RWPE2 (cell line): ENCODE data around the gene CRACDL.
A peak's percentile ranks its signal among the peaks of the same experiment; 100 is the strongest.

ENCODE experiments used
- ATAC-seq: fragments of 200-7000 bp; cut with Tn5 transposase; 3 replicates; pipeline ENCODE4 v1.9.1; 2021; ENCODE audit warnings: low read depth
- DNase-seq: peaks from one replicate; pipeline ENCODE4 v3.0.0-alpha.2; 2020; ENCODE audit warnings: low spot score
- H3K27ac ChIP-seq: fragments of 450-650 bp; 2 replicates; pipeline ENCODE4 v1.5.1; 2017; ENCODE audit warnings: mild to moderate bottlenecking; ENCODE audit not compliant: poor library complexity, severe bottlenecking
- H3K27me3 ChIP-seq: fragments of 250-450 bp; sonication (Bioruptor Pico); 2 replicates; pipeline ENCODE4 v1.5.1; 2021; ENCODE audit warnings: mild to moderate bottlenecking, moderate library complexity; ENCODE audit not compliant: insufficient read depth, poor library complexity, severe bottlenecking
- H3K36me3 ChIP-seq: fragments of 250-450 bp; sonication (Bioruptor Pico); 2 replicates; pipeline ENCODE4 v1.5.1; 2020; ENCODE audit warnings: low read depth, mild to moderate bottlenecking, moderate library complexity
- H3K4me1 ChIP-seq: fragments of 250-450 bp; sonication (Bioruptor Pico); 2 replicates; pipeline ENCODE4 v1.5.1; 2021; ENCODE audit warnings: mild to moderate bottlenecking, moderate library complexity; ENCODE audit not compliant: insufficient read depth, poor library complexity, severe bottlenecking
- H3K4me3 ChIP-seq: fragments of 250-450 bp; sonication (Bioruptor Pico); 2 replicates; pipeline ENCODE4 v1.5.1; 2021; ENCODE audit warnings: mild to moderate bottlenecking, moderate library complexity; ENCODE audit not compliant: severe bottlenecking
- H3K9me3 ChIP-seq: fragments of 250-450 bp; sonication (Bioruptor Pico); 2 replicates; pipeline ENCODE4 v1.5.1; 2021; ENCODE audit warnings: mild to moderate bottlenecking, moderate library complexity; ENCODE audit not compliant: severe bottlenecking
- TF ChIP-seq, protein P1 (sequence below): fragments of 450-650 bp; IDR thresholded peaks from one replicate; pipeline ENCODE4 v1.5.1; 2017; ENCODE audit warnings: mild to moderate bottlenecking, moderate library complexity; ENCODE audit not compliant: poor library complexity, severe bottlenecking

CRACDL gene

DNA sequence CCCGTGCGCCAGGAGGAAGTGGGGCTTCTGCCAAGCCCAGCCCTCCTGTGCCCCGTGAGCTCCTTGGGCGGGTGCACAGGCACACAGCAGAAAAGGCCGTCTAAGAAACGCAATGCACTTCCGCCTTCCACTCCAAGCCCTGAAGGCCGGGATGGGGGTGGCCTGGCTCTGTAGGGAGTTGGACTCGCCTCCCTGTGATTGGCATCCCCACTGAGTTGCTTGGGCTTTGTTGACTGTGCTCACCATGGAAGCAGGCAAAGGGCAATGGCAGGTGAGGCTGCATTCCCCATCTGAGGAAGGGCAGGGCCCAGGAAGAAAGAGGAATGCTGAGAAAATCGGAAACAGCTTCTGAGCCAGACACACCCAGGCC, 66.8 kb downstream of the CRACDL start:
- Histone ChIP-seq H3K36me3 (no peaks in the 10 kb centered on the region), H3K9me3 (no peaks in the 10 kb centered on the region), H3K27me3 (no peaks in the 10 kb centered on the region), H3K4me1 (peaks cover 50% of the 10 kb centered on the region), H3K4me3 (peak overlapping the region; percentile 16), H3K27ac (peak overlapping the region; percentile 85)
- DNase-seq (peak; percentile 81), ATAC-seq (peak; percentile 80)
- TF ChIP-seq, protein P1, sequence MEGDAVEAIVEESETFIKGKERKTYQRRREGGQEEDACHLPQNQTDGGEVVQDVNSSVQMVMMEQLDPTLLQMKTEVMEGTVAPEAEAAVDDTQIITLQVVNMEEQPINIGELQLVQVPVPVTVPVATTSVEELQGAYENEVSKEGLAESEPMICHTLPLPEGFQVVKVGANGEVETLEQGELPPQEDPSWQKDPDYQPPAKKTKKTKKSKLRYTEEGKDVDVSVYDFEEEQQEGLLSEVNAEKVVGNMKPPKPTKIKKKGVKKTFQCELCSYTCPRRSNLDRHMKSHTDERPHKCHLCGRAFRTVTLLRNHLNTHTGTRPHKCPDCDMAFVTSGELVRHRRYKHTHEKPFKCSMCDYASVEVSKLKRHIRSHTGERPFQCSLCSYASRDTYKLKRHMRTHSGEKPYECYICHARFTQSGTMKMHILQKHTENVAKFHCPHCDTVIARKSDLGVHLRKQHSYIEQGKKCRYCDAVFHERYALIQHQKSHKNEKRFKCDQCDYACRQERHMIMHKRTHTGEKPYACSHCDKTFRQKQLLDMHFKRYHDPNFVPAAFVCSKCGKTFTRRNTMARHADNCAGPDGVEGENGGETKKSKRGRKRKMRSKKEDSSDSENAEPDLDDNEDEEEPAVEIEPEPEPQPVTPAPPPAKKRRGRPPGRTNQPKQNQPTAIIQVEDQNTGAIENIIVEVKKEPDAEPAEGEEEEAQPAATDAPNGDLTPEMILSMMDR: no peak

DNA sequence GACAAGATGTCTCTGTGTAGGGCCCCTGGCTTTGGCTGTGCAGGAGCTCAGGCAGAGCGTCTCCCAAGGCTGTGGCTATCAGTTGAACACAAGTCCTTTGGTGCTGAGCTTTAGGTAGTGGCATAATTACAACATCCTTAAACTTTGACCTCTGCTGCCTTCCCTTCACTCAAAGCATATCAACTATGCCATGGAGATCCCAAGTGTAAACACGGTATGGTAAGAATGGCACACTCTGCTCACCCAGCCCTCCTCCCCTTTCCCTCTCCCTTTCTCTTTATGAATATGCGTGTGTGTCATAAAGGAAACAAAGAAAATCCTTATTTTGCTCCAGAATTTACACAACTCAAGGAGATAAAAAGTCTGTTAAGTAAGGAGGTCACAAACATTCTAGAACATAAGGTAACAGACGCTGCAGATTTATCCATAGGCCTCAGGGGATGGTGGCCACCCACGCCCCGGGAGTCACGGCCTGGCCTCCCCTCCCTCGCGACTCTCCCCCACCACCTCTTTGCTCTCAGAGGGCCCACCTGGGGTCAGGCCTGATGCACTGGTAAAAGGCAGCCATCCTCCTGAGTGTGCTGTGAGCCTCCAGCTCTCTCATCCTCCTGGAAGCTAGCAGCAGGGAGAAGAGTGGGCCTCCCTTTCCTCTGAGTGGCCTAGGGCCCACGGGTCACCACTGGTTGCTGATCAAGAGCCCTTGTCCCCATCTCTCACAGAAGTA, 67.3 kb downstream of the CRACDL start:
- no peak for ATAC-seq

DNA sequence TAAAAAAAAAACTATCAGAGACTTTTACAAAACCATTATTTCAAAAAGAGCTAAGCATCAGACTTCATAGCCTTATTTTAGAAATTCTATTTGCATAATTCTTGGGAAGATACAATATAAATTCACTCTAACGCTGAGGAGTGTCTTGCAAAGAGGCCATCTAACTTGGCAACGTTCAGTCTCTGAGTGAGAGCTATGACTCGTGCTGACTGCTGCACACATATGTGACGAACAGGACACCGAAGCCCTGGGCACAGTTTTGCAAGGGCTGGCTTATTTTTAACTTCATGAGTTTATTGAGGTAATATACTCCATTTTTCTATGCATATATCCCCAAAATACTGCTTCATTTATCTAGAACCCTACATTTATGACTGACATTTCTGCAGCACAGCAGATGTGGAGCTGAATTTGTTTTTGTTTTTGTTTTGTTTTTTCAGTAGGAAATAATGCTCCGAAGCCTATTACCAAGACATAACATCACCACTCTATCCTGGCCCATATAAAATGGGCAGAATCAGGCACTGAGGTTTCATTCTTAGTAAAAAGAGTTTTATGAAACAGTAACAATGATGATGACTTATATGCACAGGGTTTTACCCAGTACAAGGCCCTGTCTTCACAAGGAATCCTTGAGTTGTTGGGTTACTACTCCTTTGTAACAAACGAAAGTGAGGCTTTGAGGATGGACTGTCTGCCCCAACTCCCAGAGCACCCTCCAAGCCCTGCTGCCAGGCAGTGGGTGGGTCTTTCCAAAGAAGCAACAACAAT, 68.3 kb downstream of the CRACDL start:
- Histone ChIP-seq H3K9me3 (peaks cover 1% of the 10 kb centered on the region), H3K27ac (peak overlapping the region; percentile 85), H3K27me3 (no peaks in the 10 kb centered on the region), H3K4me1 (peaks cover 50% of the 10 kb centered on the region), H3K36me3 (no peaks in the 10 kb centered on the region), H3K4me3 (no peak overlapping the region)
- no peak for ATAC-seq
- no peak for DNase-seq
- TF ChIP-seq, protein P1: no peak

More for the DNA sequence above, 67.3 kb downstream of the CRACDL start:
- Histone ChIP-seq H3K9me3 (no peaks in the 10 kb centered on the region), H3K36me3 (no peaks in the 10 kb centered on the region), H3K27me3 (no peaks in the 10 kb centered on the region), H3K27ac (peak overlapping the region; percentile 85), H3K4me1 (peaks cover 50% of the 10 kb centered on the region), H3K4me3 (peak overlapping the region; percentile 16)
- no peak for DNase-seq
- TF ChIP-seq, protein P1: no peak

DNA sequence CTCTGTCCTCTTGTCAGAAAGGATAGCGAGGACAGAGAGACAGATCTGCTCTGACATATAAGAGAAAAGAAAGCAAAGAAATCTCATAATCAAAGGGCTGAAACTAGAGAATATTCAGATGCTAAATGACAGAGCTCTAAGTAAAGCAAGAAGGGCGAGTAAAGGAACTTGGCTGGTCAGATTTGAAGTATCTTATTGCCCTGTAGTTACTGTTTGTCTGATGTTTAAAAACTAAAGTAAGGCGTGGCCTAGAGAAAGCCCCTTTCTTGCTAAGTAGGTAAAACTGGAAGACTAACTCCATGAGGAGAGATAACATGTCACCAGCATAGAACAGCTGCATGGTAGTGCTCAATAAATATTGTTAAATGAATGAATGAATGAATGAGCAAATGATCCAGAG, 70.0 kb downstream of the CRACDL start:
- Histone ChIP-seq H3K4me1 (peaks cover 50% of the 10 kb centered on the region), H3K9me3 (peaks cover 7% of the 10 kb centered on the region), H3K27me3 (no peaks in the 10 kb centered on the region), H3K27ac (peak overlapping the region; percentile 85), H3K4me3 (no peak overlapping the region), H3K36me3 (no peaks in the 10 kb centered on the region)
- no peak for ATAC-seq
- TF ChIP-seq, protein P1: no peak
- DNase-seq: no peak
